Activated CD8-positive, alpha-beta memory T cell treated with anti-CD3 and anti-CD28 coated beads, Interleukin-2, amount 10 ng/mL, durations not matched to agents 7 days and 5 days (primary cell): ENCODE results near the gene SLC2A13. TPM values are rescaled to one million over a fixed set of nuclear protein-coding genes. Genes with fewer than 3 reads are reported as not detected.

Experiments used
- ATAC-seq: fragments of 150-1000 bp; cut with Tn5 transposase; one replicate; pipeline ENCODE4 v1.10.0; 2021; ENCODE audit warnings: moderate library complexity
- CTCF ChIA-PET: fragments of 350-600 bp; sonication (Branson Sonifier 250); formaldehyde crosslinking; loops from one replicate; lab custom pipeline; 2021; ENCODE audit warnings: antibody characterized with exemption; lab: Charles Lee
- DNase-seq: peaks from one replicate; pipeline ENCODE4 v3.0.0-alpha.2; 2020
- H3K27ac Mint-ChIP-seq: one replicate; pipeline ENCODE4 v1.8.0; 2021; ENCODE audit warnings: mild to moderate bottlenecking, mixed read lengths
- H3K27me3 Mint-ChIP-seq: one replicate; pipeline ENCODE4 v1.8.0; 2021; ENCODE audit warnings: mixed read lengths
- H3K36me3 Mint-ChIP-seq: one replicate; pipeline ENCODE4 v1.8.0; 2021; ENCODE audit warnings: mild to moderate bottlenecking, mixed read lengths
- H3K4me1 Mint-ChIP-seq: one replicate; pipeline ENCODE4 v1.8.0; 2021; ENCODE audit warnings: mixed read lengths
- H3K4me3 Mint-ChIP-seq: one replicate; pipeline ENCODE4 v1.8.0; 2021; ENCODE audit warnings: mild to moderate bottlenecking, moderate library complexity, mixed read lengths
- H3K9me3 Mint-ChIP-seq: one replicate; pipeline ENCODE4 v1.8.0; 2022; ENCODE audit warnings: low read depth, mixed read lengths
- total RNA-seq, 2 experiments: library from RNA; stranded (reverse); gene quantifications; one replicate each; pipeline ENCODE4 v1.2.3, GENCODE V29; 2021

Gene SLC2A13
- total RNA-seq, 2 experiments from 2014 or later = 7.8 to 8.0 TPM

GRCh38 chr12:40123496-40123895 lies 17.6 kb upstream of the SLC2A13 start:
- no peak for ATAC-seq
- H3K4me1 Mint-ChIP-seq = no peaks in the 10 kb centered on the region
- H3K4me3 Mint-ChIP-seq = no peak overlapping the region
- no peak for DNase-seq
- peaks cover 6% of the 10 kb centered on the region for H3K36me3 Mint-ChIP-seq
- CTCF ChIA-PET = interaction anchor here (1.3 kb wide), 1 partner anchor 17 kb away, joined by 4 read pairs; the partner anchor contains the start of gene SLC2A13
- H3K27me3 Mint-ChIP-seq = peaks cover 10% of the 10 kb centered on the region
- no peaks in the 10 kb centered on the region for H3K9me3 Mint-ChIP-seq
- H3K27ac Mint-ChIP-seq = no peak overlapping the region

- Mint-ChIP-seq H3K27me3 (peaks cover 11% of the 10 kb centered on the region), H3K4me3 (no peak overlapping the region), H3K27ac (no peak overlapping the region), H3K9me3 (no peaks in the 10 kb centered on the region), H3K4me1 (peaks cover 1% of the 10 kb centered on the region), H3K36me3 (peaks cover 7% of the 10 kb centered on the region)
- no peak for DNase-seq
- no peak for ATAC-seq
- CTCF ChIA-PET = no interaction called here
Measured at GRCh38 chr12:40122842-40123241, 17.0 kb upstream of the SLC2A13 start.

GRCh38 chr12:40117818-40118217 lies 11.9 kb upstream of the SLC2A13 start:
- peaks cover 15% of the 10 kb centered on the region for H3K36me3 Mint-ChIP-seq
- no peak for DNase-seq
- no peak for ATAC-seq
- H3K4me1 Mint-ChIP-seq = peaks cover 10% of the 10 kb centered on the region
- H3K27ac Mint-ChIP-seq = no peak overlapping the region
- H3K4me3 Mint-ChIP-seq = no peak overlapping the region
- H3K9me3 Mint-ChIP-seq = peaks cover 5% of the 10 kb centered on the region
- CTCF ChIA-PET = interaction anchor here (0.9 to 2.2 kb wide), 4 partner anchors 10 to 107 kb away, joined by 3 to 7 read pairs (median 4); no protein-coding TSS in a partner anchor
- H3K27me3 Mint-ChIP-seq = peaks cover 16% of the 10 kb centered on the region

- no peak for DNase-seq
- CTCF ChIA-PET = interaction anchor here (2.4 kb wide), 1 partner anchor 99 kb away, joined by 8 read pairs; no protein-coding TSS in a partner anchor
- H3K4me1 Mint-ChIP-seq = peaks cover 17% of the 10 kb centered on the region
- H3K4me3 Mint-ChIP-seq = no peak overlapping the region
- no peaks in the 10 kb centered on the region for H3K9me3 Mint-ChIP-seq
- no peak for ATAC-seq
- H3K27ac Mint-ChIP-seq = no peak overlapping the region
- peaks cover 13% of the 10 kb centered on the region for H3K27me3 Mint-ChIP-seq
- peaks cover 5% of the 10 kb centered on the region for H3K36me3 Mint-ChIP-seq
Measured at GRCh38 chr12:40110586-40110985, 4.7 kb upstream of the SLC2A13 start.

- H3K4me1 Mint-ChIP-seq = peaks cover 32% of the 10 kb centered on the region
- ATAC-seq (no peak), DNase-seq (no peak)
- peak overlapping the region; percentile 73 for H3K4me3 Mint-ChIP-seq
- peaks cover 5% of the 10 kb centered on the region for H3K36me3 Mint-ChIP-seq
- H3K27me3 Mint-ChIP-seq = peaks cover 17% of the 10 kb centered on the region
- CTCF ChIA-PET = interaction anchor here (0.7 to 7.3 kb wide), 9 partner anchors 10 to 344 kb away, joined by 3 to 93 read pairs (median 4); no protein-coding TSS in a partner anchor
- no peak overlapping the region for H3K27ac Mint-ChIP-seq
- no peaks in the 10 kb centered on the region for H3K9me3 Mint-ChIP-seq
Measured at GRCh38 chr12:40107803-40108620, 2.1 kb upstream of the SLC2A13 start.

GRCh38 chr12:40107098-40107802 lies 1.4 kb upstream of the SLC2A13 start:
- peak; percentile 91 for DNase-seq
- Mint-ChIP-seq H3K4me1 (peaks cover 33% of the 10 kb centered on the region), H3K4me3 (peak overlapping the region; percentile 73), H3K9me3 (no peaks in the 10 kb centered on the region), H3K36me3 (peaks cover 1% of the 10 kb centered on the region), H3K27me3 (peaks cover 17% of the 10 kb centered on the region), H3K27ac (no peak overlapping the region)
- peak; percentile 30 for ATAC-seq
- CTCF ChIA-PET = interaction anchor here (0.7 to 7.3 kb wide), 14 partner anchors 10 to 789 kb away, joined by 3 to 93 read pairs (median 4); no protein-coding TSS in a partner anchor

GRCh38 chr12:40106655-40107054 lies 774 bp upstream of the SLC2A13 start:
- H3K27me3 Mint-ChIP-seq = peaks cover 17% of the 10 kb centered on the region
- peak overlapping the region; percentile 76 for H3K4me3 Mint-ChIP-seq
- H3K9me3 Mint-ChIP-seq = no peaks in the 10 kb centered on the region
- ATAC-seq (no peak), DNase-seq (no peak)
- peaks cover 1% of the 10 kb centered on the region for H3K36me3 Mint-ChIP-seq
- H3K27ac Mint-ChIP-seq = no peak overlapping the region
- H3K4me1 Mint-ChIP-seq = peaks cover 33% of the 10 kb centered on the region
- CTCF ChIA-PET = interaction anchor here (0.7 to 7.3 kb wide), 13 partner anchors 11 to 789 kb away, joined by 3 to 93 read pairs (median 4); no protein-coding TSS in a partner anchor

GRCh38 chr12:40106202-40106533 lies 287 bp upstream of the SLC2A13 start:
- Mint-ChIP-seq H3K27me3 (peaks cover 17% of the 10 kb centered on the region), H3K36me3 (peaks cover 1% of the 10 kb centered on the region), H3K4me1 (peaks cover 35% of the 10 kb centered on the region), H3K4me3 (peak overlapping the region; percentile 76), H3K9me3 (no peaks in the 10 kb centered on the region), H3K27ac (no peak overlapping the region)
- CTCF ChIA-PET = interaction anchor here (0.8 to 7.3 kb wide), 10 partner anchors 11 to 788 kb away, joined by 3 to 93 read pairs (median 4); no protein-coding TSS in a partner anchor
- DNase-seq (no peak), ATAC-seq (no peak)

- DNase-seq = no peak
- peak overlapping the region; percentile 76 for H3K4me3 Mint-ChIP-seq
- ATAC-seq = no peak
- peaks cover 9% of the 10 kb centered on the region for H3K27me3 Mint-ChIP-seq
- CTCF ChIA-PET = interaction anchor here (1.4 to 7.3 kb wide), 4 partner anchors 11 to 95 kb away, joined by 3 to 93 read pairs (median 8); no protein-coding TSS in a partner anchor
- H3K36me3 Mint-ChIP-seq = no peaks in the 10 kb centered on the region
- H3K4me1 Mint-ChIP-seq = peaks cover 35% of the 10 kb centered on the region
- no peak overlapping the region for H3K27ac Mint-ChIP-seq
- H3K9me3 Mint-ChIP-seq = no peaks in the 10 kb centered on the region
Measured at GRCh38 chr12:40105265-40105514, 691 bp downstream of the SLC2A13 start.

- CTCF ChIA-PET = interaction anchor here (1.4 to 7.3 kb wide), 5 partner anchors 11 to 94 kb away, joined by 3 to 93 read pairs (median 4); no protein-coding TSS in a partner anchor
- Mint-ChIP-seq H3K4me1 (peaks cover 35% of the 10 kb centered on the region), H3K27me3 (peaks cover 9% of the 10 kb centered on the region), H3K4me3 (peak overlapping the region; percentile 76), H3K27ac (no peak overlapping the region), H3K36me3 (no peaks in the 10 kb centered on the region), H3K9me3 (no peaks in the 10 kb centered on the region)
- ATAC-seq (no peak), DNase-seq (no peak)
Measured at GRCh38 chr12:40104461-40105264, 1.2 kb downstream of the SLC2A13 start.

GRCh38 chr12:40103043-40103442 lies 2.8 kb downstream of the SLC2A13 start:
- CTCF ChIA-PET = interaction anchor here (1.6 to 7.3 kb wide), 2 partner anchors 14 to 93 kb away, joined by 3 to 93 read pairs; no protein-coding TSS in a partner anchor
- H3K9me3 Mint-ChIP-seq = no peaks in the 10 kb centered on the region

GRCh38 chr12:40101747-40102146 lies 4.1 kb downstream of the SLC2A13 start:
- Mint-ChIP-seq H3K27ac (no peak overlapping the region), H3K4me1 (peaks cover 25% of the 10 kb centered on the region), H3K9me3 (no peaks in the 10 kb centered on the region), H3K4me3 (no peak overlapping the region), H3K27me3 (peaks cover 4% of the 10 kb centered on the region), H3K36me3 (peaks cover 1% of the 10 kb centered on the region)
- no peak for DNase-seq
- CTCF ChIA-PET = interaction anchor here (1.8 kb wide), 1 partner anchor 90 kb away, joined by 5 read pairs; no protein-coding TSS in a partner anchor
- no peak for ATAC-seq

More at GRCh38 chr12:40103043-40103442, 2.8 kb downstream of the SLC2A13 start:
- Mint-ChIP-seq H3K27ac (no peak overlapping the region), H3K4me3 (peak overlapping the region; percentile 31), H3K36me3 (peaks cover 1% of the 10 kb centered on the region), H3K4me1 (peaks cover 35% of the 10 kb centered on the region), H3K27me3 (peaks cover 4% of the 10 kb centered on the region)
- DNase-seq = no peak
- ATAC-seq = no peak
